T-helper 2 cell treated with Interferon-gamma antibody and Interleukin-4, amounts not matched to agents 5 μg/mL and 100 μg/mL, for 36 hours (primary cell): ENCODE results near the gene MAJIN.

Source experiments
- DNase-seq: peaks from one replicate; pipeline ENCODE4 v3.0.0; 2021; ENCODE audit warnings: low spot score
- H3K27ac Mint-ChIP-seq: one replicate; pipeline ENCODE4 v1.8.0; 2021; ENCODE audit warnings: mild to moderate bottlenecking, mixed read lengths
- H3K27me3 Mint-ChIP-seq: one replicate; pipeline ENCODE4 v1.8.0; 2021; ENCODE audit warnings: low read depth, mixed read lengths
- H3K36me3 Mint-ChIP-seq: one replicate; pipeline ENCODE4 v1.8.0; 2021; ENCODE audit warnings: low read depth, mixed read lengths
- H3K4me1 Mint-ChIP-seq: one replicate; pipeline ENCODE4 v1.8.0; 2021; ENCODE audit warnings: low read depth, mixed read lengths
- H3K4me3 Mint-ChIP-seq: one replicate; pipeline ENCODE4 v1.8.0; 2022; ENCODE audit warnings: mild to moderate bottlenecking, moderate library complexity, mixed read lengths
- H3K9me3 Mint-ChIP-seq: one replicate; pipeline ENCODE4 v1.8.0; 2021; ENCODE audit warnings: mixed read lengths

Gene MAJIN

GRCh38 chr11:64970731-64971151 lies 1.2 kb downstream of the MAJIN start:
- H3K9me3 Mint-ChIP-seq, result no peaks in the 10 kb centered on the region
- H3K27me3 Mint-ChIP-seq, result no peaks in the 10 kb centered on the region
- peak; percentile 39 for DNase-seq
- peak overlapping the region; percentile 56 for H3K27ac Mint-ChIP-seq
- H3K4me1 Mint-ChIP-seq, result peaks cover 10% of the 10 kb centered on the region
- H3K4me3 Mint-ChIP-seq, result peak overlapping the region; percentile 38
- no peaks in the 10 kb centered on the region for H3K36me3 Mint-ChIP-seq

GRCh38 chr11:64969209-64969608 lies 2.7 kb downstream of the MAJIN start:
- no peak overlapping the region for H3K4me3 Mint-ChIP-seq
- H3K4me1 Mint-ChIP-seq, result peaks cover 13% of the 10 kb centered on the region
- no peak for DNase-seq
- no peaks in the 10 kb centered on the region for H3K27me3 Mint-ChIP-seq
- H3K27ac Mint-ChIP-seq, result no peak overlapping the region
- H3K9me3 Mint-ChIP-seq, result no peaks in the 10 kb centered on the region
- H3K36me3 Mint-ChIP-seq, result no peaks in the 10 kb centered on the region

GRCh38 chr11:64967375-64967774 lies 4.5 kb downstream of the MAJIN start:
- Mint-ChIP-seq H3K27ac (no peak overlapping the region), H3K4me1 (peaks cover 13% of the 10 kb centered on the region), H3K9me3 (no peaks in the 10 kb centered on the region), H3K27me3 (no peaks in the 10 kb centered on the region), H3K4me3 (no peak overlapping the region), H3K36me3 (no peaks in the 10 kb centered on the region)
- DNase-seq, result no peak

- Mint-ChIP-seq H3K4me1 (peaks cover 7% of the 10 kb centered on the region), H3K27me3 (no peaks in the 10 kb centered on the region), H3K4me3 (no peak overlapping the region), H3K9me3 (no peaks in the 10 kb centered on the region), H3K27ac (no peak overlapping the region), H3K36me3 (no peaks in the 10 kb centered on the region)
- DNase-seq, result no peak
Measured at GRCh38 chr11:64963072-64963631, 8.8 kb downstream of the MAJIN start.

- DNase-seq, result no peak
- H3K4me1 Mint-ChIP-seq, result peaks cover 3% of the 10 kb centered on the region
- H3K36me3 Mint-ChIP-seq, result no peaks in the 10 kb centered on the region
- H3K27ac Mint-ChIP-seq, result no peak overlapping the region
- H3K4me3 Mint-ChIP-seq, result no peak overlapping the region
- H3K9me3 Mint-ChIP-seq, result no peaks in the 10 kb centered on the region
- no peaks in the 10 kb centered on the region for H3K27me3 Mint-ChIP-seq
Measured at GRCh38 chr11:64960719-64961118, 11.2 kb downstream of the MAJIN start.

GRCh38 chr11:64959498-64959897 lies 12.4 kb downstream of the MAJIN start:
- no peak overlapping the region for H3K27ac Mint-ChIP-seq

GRCh38 chr11:64954201-64954600 lies 17.7 kb downstream of the MAJIN start:
- Mint-ChIP-seq H3K36me3 (no peaks in the 10 kb centered on the region), H3K27me3 (peaks cover 12% of the 10 kb centered on the region), H3K4me1 (no peaks in the 10 kb centered on the region), H3K27ac (no peak overlapping the region), H3K9me3 (no peaks in the 10 kb centered on the region), H3K4me3 (no peak overlapping the region)
- DNase-seq, result no peak

More at GRCh38 chr11:64959498-64959897, 12.4 kb downstream of the MAJIN start:
- Mint-ChIP-seq H3K36me3 (no peaks in the 10 kb centered on the region), H3K4me1 (no peaks in the 10 kb centered on the region), H3K9me3 (no peaks in the 10 kb centered on the region), H3K27me3 (peaks cover 1% of the 10 kb centered on the region), H3K4me3 (no peak overlapping the region)
- no peak for DNase-seq

- DNase-seq, result no peak
- Mint-ChIP-seq H3K9me3 (no peaks in the 10 kb centered on the region), H3K36me3 (no peaks in the 10 kb centered on the region), H3K27ac (no peak overlapping the region), H3K4me3 (no peak overlapping the region), H3K4me1 (no peaks in the 10 kb centered on the region), H3K27me3 (peaks cover 15% of the 10 kb centered on the region)
Measured at GRCh38 chr11:64951529-64951928, 20.4 kb downstream of the MAJIN start.

GRCh38 chr11:64947208-64947814 lies 24.6 kb downstream of the MAJIN start:
- H3K9me3 Mint-ChIP-seq, result no peaks in the 10 kb centered on the region
- no peak for DNase-seq
- no peak overlapping the region for H3K27ac Mint-ChIP-seq
- no peaks in the 10 kb centered on the region for H3K36me3 Mint-ChIP-seq
- H3K4me1 Mint-ChIP-seq, result no peaks in the 10 kb centered on the region
- H3K27me3 Mint-ChIP-seq, result peaks cover 27% of the 10 kb centered on the region
- H3K4me3 Mint-ChIP-seq, result no peak overlapping the region

- H3K27ac Mint-ChIP-seq, result no peak overlapping the region
- H3K27me3 Mint-ChIP-seq, result no peaks in the 10 kb centered on the region
Measured at GRCh38 chr11:64936539-64936938, 35.4 kb downstream of the MAJIN start.

GRCh38 chr11:64935359-64936081 lies 36.4 kb downstream of the MAJIN start, which contains the start of gene GPHA2:
GPHA2 (minus strand) TSS chr11:64935893; CDS start chr11:64935460, 433 bp downstream.
- Mint-ChIP-seq H3K9me3 (no peaks in the 10 kb centered on the region), H3K27ac (no peak within 1 kb of the TSS), H3K4me3 (no peak within 1 kb of the TSS), H3K4me1 (no peaks in the 10 kb centered on the region), H3K36me3 (peaks cover 5% of the 10 kb centered on the region), H3K27me3 (no peaks in the 10 kb centered on the region)
- no peak for DNase-seq

More at GRCh38 chr11:64936539-64936938, 35.4 kb downstream of the MAJIN start:
- no peaks in the 10 kb centered on the region for H3K9me3 Mint-ChIP-seq
- peaks cover 3% of the 10 kb centered on the region for H3K36me3 Mint-ChIP-seq
- H3K4me1 Mint-ChIP-seq, result no peaks in the 10 kb centered on the region
- DNase-seq, result no peak
- no peak overlapping the region for H3K4me3 Mint-ChIP-seq

- Mint-ChIP-seq H3K4me3 (no peak overlapping the region), H3K4me1 (no peaks in the 10 kb centered on the region)
Measured at GRCh38 chr11:64934682-64935358, 37.1 kb downstream of the MAJIN start.

GRCh38 chr11:64933935-64934681 lies 37.8 kb downstream of the MAJIN start:
- Mint-ChIP-seq H3K27ac (no peak overlapping the region), H3K27me3 (no peaks in the 10 kb centered on the region)

More at GRCh38 chr11:64934682-64935358, 37.1 kb downstream of the MAJIN start:
- Mint-ChIP-seq H3K36me3 (peaks cover 8% of the 10 kb centered on the region), H3K27ac (no peak overlapping the region), H3K9me3 (no peaks in the 10 kb centered on the region), H3K27me3 (no peaks in the 10 kb centered on the region)
- DNase-seq, result no peak

More at GRCh38 chr11:64933935-64934681, 37.8 kb downstream of the MAJIN start:
- no peaks in the 10 kb centered on the region for H3K9me3 Mint-ChIP-seq
- no peaks in the 10 kb centered on the region for H3K4me1 Mint-ChIP-seq
- DNase-seq, result no peak
- H3K36me3 Mint-ChIP-seq, result peaks cover 9% of the 10 kb centered on the region
- no peak overlapping the region for H3K4me3 Mint-ChIP-seq
